Peyer's patch (tissue), 4 donors: ENCODE results near the gene ADAMTS7.

Experiments
- POLR2A ChIP-seq, 2 donors: fragments of 450-650 bp; IDR thresholded peaks; one replicate each; pipeline ENCODE4 v1.5.1; 2017; ENCODE audit warnings: antibody characterized with exemption in 2 of 2, mild to moderate bottlenecking in 2 of 2, moderate library complexity in 2 of 2
- TF ChIP-seq, protein P1 (sequence below), 6 experiments: fragments of 450-650 bp in 4 of 6; fragments of 200-600 bp in 2 of 6; sonication (generic) in 1 of 6; IDR thresholded peaks; one replicate each; pipeline ENCODE4 v1.5.1; 2017 to 2019; ENCODE audit warnings: antibody characterized with exemption in 6 of 6, mild to moderate bottlenecking in 3 of 6, moderate library complexity in 1 of 6

DNA sequence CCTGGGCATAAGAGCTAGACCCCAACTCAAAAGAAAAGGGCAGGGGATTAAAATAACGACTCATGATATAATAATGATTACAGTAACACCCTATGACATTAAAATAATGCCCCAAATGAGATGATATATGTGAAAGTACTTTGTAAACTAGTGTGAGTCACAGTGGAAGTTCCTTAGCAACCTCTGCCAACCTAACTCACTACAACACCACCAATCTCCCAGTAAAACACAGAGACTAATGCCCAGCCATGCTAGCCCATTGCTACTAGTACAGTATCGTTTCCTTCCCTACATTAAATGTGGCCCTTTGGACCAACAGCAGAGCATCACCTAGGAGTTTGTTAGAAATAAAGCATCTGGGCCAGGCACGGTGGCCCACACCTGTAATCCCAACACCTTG is 11.2 kb upstream of the ADAMTS7 start:
- TF ChIP-seq, protein P1, sequence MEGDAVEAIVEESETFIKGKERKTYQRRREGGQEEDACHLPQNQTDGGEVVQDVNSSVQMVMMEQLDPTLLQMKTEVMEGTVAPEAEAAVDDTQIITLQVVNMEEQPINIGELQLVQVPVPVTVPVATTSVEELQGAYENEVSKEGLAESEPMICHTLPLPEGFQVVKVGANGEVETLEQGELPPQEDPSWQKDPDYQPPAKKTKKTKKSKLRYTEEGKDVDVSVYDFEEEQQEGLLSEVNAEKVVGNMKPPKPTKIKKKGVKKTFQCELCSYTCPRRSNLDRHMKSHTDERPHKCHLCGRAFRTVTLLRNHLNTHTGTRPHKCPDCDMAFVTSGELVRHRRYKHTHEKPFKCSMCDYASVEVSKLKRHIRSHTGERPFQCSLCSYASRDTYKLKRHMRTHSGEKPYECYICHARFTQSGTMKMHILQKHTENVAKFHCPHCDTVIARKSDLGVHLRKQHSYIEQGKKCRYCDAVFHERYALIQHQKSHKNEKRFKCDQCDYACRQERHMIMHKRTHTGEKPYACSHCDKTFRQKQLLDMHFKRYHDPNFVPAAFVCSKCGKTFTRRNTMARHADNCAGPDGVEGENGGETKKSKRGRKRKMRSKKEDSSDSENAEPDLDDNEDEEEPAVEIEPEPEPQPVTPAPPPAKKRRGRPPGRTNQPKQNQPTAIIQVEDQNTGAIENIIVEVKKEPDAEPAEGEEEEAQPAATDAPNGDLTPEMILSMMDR (IDR thresholded peaks at IDR 0.05) = no peak
- TF ChIP-seq POLR2A (IDR thresholded peaks at IDR 0.05) = no peak
